Measurements from ENCODE around the gene CHL1. TPM values are rescaled to one million over a fixed set of nuclear protein-coding genes. Genes with fewer than 3 reads are reported as not detected.

CHL1 gene
- total and polyA plus RNA-seq, 2 donors (not counting 1 experiment from before 2014, with no cell fraction given): 6.2 to 18.0 TPM

GRCh38 chr3:151614-152189 is 44.9 kb upstream of the CHL1 start:
- H3K27me3 Mint-ChIP-seq: peaks cover 3% of the 10 kb centered on the region
- Histone ChIP-seq H3K4me3 (ENCODE audit: control extremely low read depth in 1 of 5, extremely low read depth in 1 of 5, insufficient read depth in 1 of 5, low read depth in 2 of 5, low read length in 4 of 5) (peak overlapping the region in 1 of 5 experiments; percentile 16), H3K79me2 (ENCODE audit: control insufficient read depth, insufficient read depth, low read length) (no peaks in the 10 kb centered on the region), H3K9me3 (ENCODE audit: control extremely low read depth in 1 of 3, control insufficient read depth in 2 of 3, insufficient read depth in 1 of 3, low read length in 2 of 3) (no peaks in the 10 kb centered on the region), H3K27me3 (replicated peaks in 1 of 4; ENCODE audit: control extremely low read depth in 1 of 4, control insufficient read depth in 3 of 4, insufficient read depth in 4 of 4, low read length in 3 of 4) (no peaks in the 10 kb centered on the region), H3K36me3 (replicated peaks in 1 of 2; ENCODE audit: control extremely low read depth in 1 of 2, control insufficient read depth in 1 of 2, extremely low read depth in 1 of 2, insufficient read depth in 2 of 2, low read length in 1 of 2) (no peaks in the 10 kb centered on the region), H3K4me1 (ENCODE audit: control insufficient read depth in 2 of 2, insufficient read depth in 2 of 2, low read length in 2 of 2) (no peaks in the 10 kb centered on the region), H3K4me2 (replicated peaks; ENCODE audit: low read depth, low read length, poor library complexity, severe bottlenecking) (peak overlapping the region; percentile 48), H2AFZ (ENCODE audit: insufficient read depth, low read depth, low read length, poor library complexity, severe bottlenecking) (peak overlapping the region; percentile 39), H3K27ac (ENCODE audit: low read length in 2 of 2) (no peak overlapping the region), H4K20me1 (ENCODE audit: control insufficient read depth, insufficient read depth, low read length, poor library complexity, severe bottlenecking) (no peaks in the 10 kb centered on the region), H3K9ac (ENCODE audit: low read length) (no peak overlapping the region)
- peak overlapping the region; percentile 35 for H3K4me3 Mint-ChIP-seq
- H3K9me3 Mint-ChIP-seq (ENCODE audit: insufficient read depth): no peaks in the 10 kb centered on the region
- H3K27ac Mint-ChIP-seq: no peak overlapping the region
- DNase-seq: peak; percentile 4
- no CpG with 5 or more reads among the region's 2 CpGs for WGBS (ENCODE audit: insufficient coverage)
- intact Hi-C loops (cut with micrococcal nuclease): no loop called here
- CTCF ChIA-PET: no interaction called here
- TF ChIP-seq CTCF (IDR thresholded peaks at IDR 0.05): no peak
- TF ChIP-seq EZH2 (IDR thresholded peaks at IDR 0.05; ENCODE audit: borderline replicate concordance, insufficient read depth, low read depth, low read length, poor library complexity, severe bottlenecking): no peak
- POLR2A ChIA-PET: no interaction called here
- no peak for ATAC-seq (ENCODE audit: low read depth)
- peaks cover 6% of the 10 kb centered on the region for H3K4me1 Mint-ChIP-seq

- Histone ChIP-seq H3K27ac (ENCODE audit: low read length in 2 of 2) (no peak overlapping the region), H2AFZ (ENCODE audit: insufficient read depth, low read depth, low read length, poor library complexity, severe bottlenecking) (no peak overlapping the region), H3K4me2 (replicated peaks; ENCODE audit: low read depth, low read length, poor library complexity, severe bottlenecking) (no peak overlapping the region), H3K4me3 (ENCODE audit: control extremely low read depth in 1 of 5, extremely low read depth in 1 of 5, insufficient read depth in 1 of 5, low read depth in 2 of 5, low read length in 4 of 5) (no peak overlapping the region), H3K36me3 (replicated peaks in 1 of 2; ENCODE audit: control extremely low read depth in 1 of 2, control insufficient read depth in 1 of 2, extremely low read depth in 1 of 2, insufficient read depth in 2 of 2, low read length in 1 of 2) (no peaks in the 10 kb centered on the region), H3K27me3 (replicated peaks in 1 of 4; ENCODE audit: control extremely low read depth in 1 of 4, control insufficient read depth in 3 of 4, insufficient read depth in 4 of 4, low read length in 3 of 4) (no peaks in the 10 kb centered on the region), H3K4me1 (ENCODE audit: control insufficient read depth in 2 of 2, insufficient read depth in 2 of 2, low read length in 2 of 2) (peaks cover 2 to 7% of the 10 kb centered on the region in 2 donors), H3K9ac (ENCODE audit: low read length) (no peak overlapping the region), H4K20me1 (ENCODE audit: control insufficient read depth, insufficient read depth, low read length, poor library complexity, severe bottlenecking) (no peaks in the 10 kb centered on the region), H3K79me2 (ENCODE audit: control insufficient read depth, insufficient read depth, low read length) (no peaks in the 10 kb centered on the region), H3K9me3 (ENCODE audit: control extremely low read depth in 1 of 3, control insufficient read depth in 2 of 3, insufficient read depth in 1 of 3, low read length in 2 of 3) (no peaks in the 10 kb centered on the region)
- Mint-ChIP-seq H3K27me3 (peaks cover 12% of the 10 kb centered on the region), H3K4me3 (no peak overlapping the region), H3K9me3 (ENCODE audit: insufficient read depth) (no peaks in the 10 kb centered on the region), H3K4me1 (peaks cover 4% of the 10 kb centered on the region), H3K27ac (no peak overlapping the region)
- POLR2A ChIA-PET: no interaction called here
- peak; percentile 27 for DNase-seq
- WGBS (ENCODE audit: insufficient coverage): no CpG with 5 or more reads among the region's 1 CpG
- CTCF ChIA-PET: interaction anchor here (1.2 to 2.2 kb wide), 2 partner anchors 20 to 194 kb away, joined by 3 to 8 read pairs; no protein-coding TSS in a partner anchor
- ATAC-seq (ENCODE audit: low read depth): no peak
- TF ChIP-seq EZH2 (IDR thresholded peaks at IDR 0.05; ENCODE audit: borderline replicate concordance, insufficient read depth, low read depth, low read length, poor library complexity, severe bottlenecking) (no peak), CTCF (IDR thresholded peaks at IDR 0.05) (no peak)
- intact Hi-C loops (cut with micrococcal nuclease): no loop called here
These were observed 36.6 kb upstream of the CHL1 start for GRCh38 chr3:159974-160373.
